Measurements from ENCODE around the gene ZBTB26. TPM values are rescaled to one million over a fixed set of nuclear protein-coding genes. Genes with fewer than 3 reads are reported as not detected.
A peak's percentile ranks its signal among the peaks of the same experiment; 100 is the strongest.

The ZBTB26 gene
- total RNA-seq, result 1 to 10 TPM; 5.1 to 7.5 TPM

- no peak within 1 kb of the TSS for H3K4me3 Mint-ChIP-seq
- H3K27me3 Mint-ChIP-seq, result no peaks in the 10 kb centered on the region
- ATAC-seq (peak; percentile 99 to 100), DNase-seq (ENCODE audit: low spot score) (peak; percentile 96)
- no peaks in the 10 kb centered on the region for H3K36me3 Mint-ChIP-seq
- no peak within 1 kb of the TSS for H3K27ac Mint-ChIP-seq
- no peaks in the 10 kb centered on the region for H3K9me3 Mint-ChIP-seq
- H3K4me1 Mint-ChIP-seq (ENCODE audit: low read depth in 2 of 2), result peaks cover 12 to 20% of the 10 kb centered on the region in 2 donors
These were observed at the start of gene ZBTB26 for GRCh38 chr9:122931226-122932121. Gene ZBTB26 (minus strand): TSS chr9:122931512. CDS start chr9:122919934, 11,578 bp downstream.

- H3K27ac Mint-ChIP-seq, result no peak overlapping the region
- H3K36me3 Mint-ChIP-seq, result no peaks in the 10 kb centered on the region
- H3K4me3 Mint-ChIP-seq, result no peak overlapping the region
- H3K9me3 Mint-ChIP-seq, result no peaks in the 10 kb centered on the region
- DNase-seq (ENCODE audit: low spot score) (no peak), ATAC-seq (no peak)
- H3K27me3 Mint-ChIP-seq, result no peaks in the 10 kb centered on the region
- H3K4me1 Mint-ChIP-seq (ENCODE audit: low read depth in 2 of 2), result peaks cover 0 to 4% of the 10 kb centered on the region in 2 donors
These were observed 47.3 kb upstream of the ZBTB26 start for GRCh38 chr9:122978601-122979000.

- peaks cover 0 to 4% of the 10 kb centered on the region in 2 donors for H3K4me1 Mint-ChIP-seq (ENCODE audit: low read depth in 2 of 2)
- no peaks in the 10 kb centered on the region for H3K36me3 Mint-ChIP-seq
- DNase-seq (ENCODE audit: low spot score), result no peak
- H3K27me3 Mint-ChIP-seq, result no peaks in the 10 kb centered on the region
- no peak overlapping the region for H3K4me3 Mint-ChIP-seq
- no peaks in the 10 kb centered on the region for H3K9me3 Mint-ChIP-seq
- no peak for ATAC-seq
- no peak overlapping the region for H3K27ac Mint-ChIP-seq
These were observed 43.9 kb upstream of the ZBTB26 start for GRCh38 chr9:122975196-122975595.

- Mint-ChIP-seq H3K27me3 (no peaks in the 10 kb centered on the region), H3K27ac (no peak overlapping the region), H3K4me3 (no peak overlapping the region), H3K36me3 (peaks cover 18% of the 10 kb centered on the region), H3K9me3 (no peaks in the 10 kb centered on the region), H3K4me1 (ENCODE audit: low read depth in 2 of 2) (peaks cover 0 to 3% of the 10 kb centered on the region in 2 donors)
- no peak for ATAC-seq
- no peak for DNase-seq (ENCODE audit: low spot score)
These were observed 29.8 kb upstream of the ZBTB26 start for GRCh38 chr9:122961139-122961538.

GRCh38 chr9:122955961-122956360 is 24.6 kb upstream of the ZBTB26 start:
- ATAC-seq (no peak), DNase-seq (ENCODE audit: low spot score) (no peak)
- no peak overlapping the region for H3K4me3 Mint-ChIP-seq
- H3K27ac Mint-ChIP-seq, result no peak overlapping the region
- H3K9me3 Mint-ChIP-seq, result no peaks in the 10 kb centered on the region
- no peaks in the 10 kb centered on the region for H3K27me3 Mint-ChIP-seq
- peaks cover 17% of the 10 kb centered on the region for H3K36me3 Mint-ChIP-seq
- H3K4me1 Mint-ChIP-seq (ENCODE audit: low read depth in 2 of 2), result peaks cover 0 to 10% of the 10 kb centered on the region in 2 donors

GRCh38 chr9:122954253-122954691 is 23.0 kb upstream of the ZBTB26 start:
- Mint-ChIP-seq H3K4me1 (ENCODE audit: low read depth in 2 of 2) (peaks cover 5 to 20% of the 10 kb centered on the region in 2 donors), H3K36me3 (peaks cover 6% of the 10 kb centered on the region), H3K9me3 (no peaks in the 10 kb centered on the region), H3K4me3 (no peak overlapping the region), H3K27me3 (no peaks in the 10 kb centered on the region), H3K27ac (no peak overlapping the region)
- DNase-seq (ENCODE audit: low spot score), result no peak
- no peak for ATAC-seq

GRCh38 chr9:122951056-122951455 is 19.7 kb upstream of the ZBTB26 start:
- Mint-ChIP-seq H3K36me3 (no peaks in the 10 kb centered on the region), H3K27ac (no peak overlapping the region), H3K4me1 (ENCODE audit: low read depth in 2 of 2) (peaks cover 26 to 32% of the 10 kb centered on the region in 2 donors), H3K27me3 (no peaks in the 10 kb centered on the region), H3K4me3 (no peak overlapping the region), H3K9me3 (no peaks in the 10 kb centered on the region)
- DNase-seq (ENCODE audit: low spot score) (no peak), ATAC-seq (no peak)

GRCh38 chr9:122950263-122950662 is 19.0 kb upstream of the ZBTB26 start:
- no peaks in the 10 kb centered on the region for H3K27me3 Mint-ChIP-seq
- no peaks in the 10 kb centered on the region for H3K36me3 Mint-ChIP-seq
- no peak for ATAC-seq
- H3K4me1 Mint-ChIP-seq (ENCODE audit: low read depth in 2 of 2), result peaks cover 33 to 37% of the 10 kb centered on the region in 2 donors
- H3K4me3 Mint-ChIP-seq, result no peak overlapping the region
- no peak overlapping the region for H3K27ac Mint-ChIP-seq
- no peaks in the 10 kb centered on the region for H3K9me3 Mint-ChIP-seq
- DNase-seq (ENCODE audit: low spot score), result no peak

GRCh38 chr9:122949696-122950095 is 18.4 kb upstream of the ZBTB26 start:
- Mint-ChIP-seq H3K4me3 (no peak overlapping the region), H3K36me3 (no peaks in the 10 kb centered on the region), H3K27ac (no peak overlapping the region), H3K27me3 (no peaks in the 10 kb centered on the region), H3K9me3 (no peaks in the 10 kb centered on the region), H3K4me1 (ENCODE audit: low read depth in 2 of 2) (peaks cover 36% of the 10 kb centered on the region in 2 donors)
- ATAC-seq (no peak), DNase-seq (ENCODE audit: low spot score) (no peak)

GRCh38 chr9:122948313-122948712 is 17.0 kb upstream of the ZBTB26 start:
- ATAC-seq (peak; percentile 89 to 91), DNase-seq (ENCODE audit: low spot score) (no peak)
- H3K9me3 Mint-ChIP-seq, result no peaks in the 10 kb centered on the region
- H3K36me3 Mint-ChIP-seq, result no peaks in the 10 kb centered on the region
- peak overlapping the region; percentile 71 to 77 for H3K27ac Mint-ChIP-seq
- H3K4me1 Mint-ChIP-seq (ENCODE audit: low read depth in 2 of 2), result peaks cover 36% of the 10 kb centered on the region in 2 donors
- no peaks in the 10 kb centered on the region for H3K27me3 Mint-ChIP-seq
- H3K4me3 Mint-ChIP-seq, result peak overlapping the region; percentile 21

GRCh38 chr9:122946461-122947005 is 15.2 kb upstream of the ZBTB26 start:
- Mint-ChIP-seq H3K4me3 (no peak overlapping the region), H3K27ac (peak overlapping the region; percentile 71 to 77), H3K9me3 (no peaks in the 10 kb centered on the region), H3K4me1 (ENCODE audit: low read depth in 2 of 2) (peaks cover 41% of the 10 kb centered on the region in 2 donors), H3K36me3 (peaks cover 5% of the 10 kb centered on the region), H3K27me3 (no peaks in the 10 kb centered on the region)
- DNase-seq (ENCODE audit: low spot score) (no peak), ATAC-seq (no peak)

- H3K27ac Mint-ChIP-seq, result peak overlapping the region in 1 of 2 donors; percentile 60
These were observed 13.9 kb upstream of the ZBTB26 start for GRCh38 chr9:122944960-122945888.

GRCh38 chr9:122941582-122942234 is 10.4 kb upstream of the ZBTB26 start:
- Mint-ChIP-seq H3K4me3 (peak overlapping the region; percentile 95), H3K27me3 (no peaks in the 10 kb centered on the region), H3K9me3 (no peaks in the 10 kb centered on the region), H3K36me3 (peaks cover 12% of the 10 kb centered on the region), H3K4me1 (ENCODE audit: low read depth in 2 of 2) (peaks cover 20 to 24% of the 10 kb centered on the region in 2 donors), H3K27ac (peak overlapping the region; percentile 90 to 91)
- ATAC-seq (no peak), DNase-seq (ENCODE audit: low spot score) (no peak)

More at GRCh38 chr9:122944960-122945888, 13.9 kb upstream of the ZBTB26 start:
- no peak for DNase-seq (ENCODE audit: low spot score)
- ATAC-seq, result no peak
- Mint-ChIP-seq H3K27me3 (no peaks in the 10 kb centered on the region), H3K4me1 (ENCODE audit: low read depth in 2 of 2) (peaks cover 41 to 45% of the 10 kb centered on the region in 2 donors), H3K9me3 (no peaks in the 10 kb centered on the region), H3K36me3 (peaks cover 7% of the 10 kb centered on the region), H3K4me3 (no peak overlapping the region)
